ENCODE data around the gene MAPK8IP3.

MAPK8IP3 gene

GRCh38 chr16:1668612-1669319 lies 37.2 kb upstream of the MAPK8IP3 start:
- H3K27ac ChIP-seq = no peak overlapping the region
- H3K9me3 ChIP-seq = no peaks in the 10 kb centered on the region
- DNase-seq = no peak
- no peak overlapping the region for H3K4me3 ChIP-seq
- H3K4me1 ChIP-seq = no peaks in the 10 kb centered on the region
- TF ChIP-seq CTCF (IDR thresholded peaks at IDR 0.05) = no peak
- H3K27me3 ChIP-seq = no peaks in the 10 kb centered on the region
- H3K36me3 ChIP-seq = peaks cover 75 to 99% (median 98%) of the 10 kb centered on the region in 3 donors
- intact Hi-C loops (cut with DNase I; ENCODE audit: low total_unique reads) = no loop called here

GRCh38 chr16:1669698-1670097 lies 36.3 kb upstream of the MAPK8IP3 start:
- DNase-seq = no peak
- H3K4me3 ChIP-seq = no peak overlapping the region
- no peak for TF ChIP-seq CTCF (IDR thresholded peaks at IDR 0.05)
- H3K36me3 ChIP-seq = peaks cover 77 to 99% (median 99%) of the 10 kb centered on the region in 3 donors
- H3K9me3 ChIP-seq = no peaks in the 10 kb centered on the region
- no peaks in the 10 kb centered on the region for H3K27me3 ChIP-seq
- H3K4me1 ChIP-seq = no peaks in the 10 kb centered on the region
- H3K27ac ChIP-seq = no peak overlapping the region
- intact Hi-C loops (cut with DNase I; ENCODE audit: low total_unique reads) = no loop called here

- H3K27me3 ChIP-seq = no peaks in the 10 kb centered on the region
- no peak overlapping the region for H3K27ac ChIP-seq
- no peaks in the 10 kb centered on the region for H3K4me1 ChIP-seq
- DNase-seq = no peak
- peaks cover 77 to 99% (median 99%) of the 10 kb centered on the region in 3 donors for H3K36me3 ChIP-seq
- H3K4me3 ChIP-seq = no peak overlapping the region
- H3K9me3 ChIP-seq = no peaks in the 10 kb centered on the region
- TF ChIP-seq CTCF (IDR thresholded peaks at IDR 0.05) = no peak
- intact Hi-C loops (cut with DNase I; ENCODE audit: low total_unique reads) = no loop called here
These were observed 35.6 kb upstream of the MAPK8IP3 start for GRCh38 chr16:1670371-1670770.

- H3K9me3 ChIP-seq = no peaks in the 10 kb centered on the region
- no peaks in the 10 kb centered on the region for H3K4me1 ChIP-seq
- DNase-seq = no peak
- intact Hi-C loops (cut with DNase I; ENCODE audit: low total_unique reads) = no loop called here
- H3K27ac ChIP-seq = no peak overlapping the region
- no peaks in the 10 kb centered on the region for H3K27me3 ChIP-seq
- H3K36me3 ChIP-seq = peaks cover 73 to 99% (median 98%) of the 10 kb centered on the region in 3 donors
- no peak for TF ChIP-seq CTCF (IDR thresholded peaks at IDR 0.05)
- no peak overlapping the region for H3K4me3 ChIP-seq
These were observed 35.1 kb upstream of the MAPK8IP3 start for GRCh38 chr16:1670866-1671265.

- peaks cover 46 to 75% (median 71%) of the 10 kb centered on the region in 3 donors for H3K36me3 ChIP-seq
- TF ChIP-seq CTCF (IDR thresholded peaks at IDR 0.05) = no peak
- H3K9me3 ChIP-seq = no peaks in the 10 kb centered on the region
- intact Hi-C loops (cut with DNase I; ENCODE audit: low total_unique reads) = no loop called here
- no peak overlapping the region for H3K4me3 ChIP-seq
- no peak overlapping the region for H3K27ac ChIP-seq
- H3K4me1 ChIP-seq = peaks cover 0 to 3% (median 1%) of the 10 kb centered on the region in 4 donors
- no peaks in the 10 kb centered on the region for H3K27me3 ChIP-seq
- no peak for DNase-seq
These were observed 32.4 kb upstream of the MAPK8IP3 start for GRCh38 chr16:1673424-1674151.

All from tibial artery (tissue), 4 donors.